GM10266 (cell line): Measurements from ENCODE around the gene GLB1L2.

Experiments used
- DNase-seq: peaks from one replicate; pipeline ENCODE4 v3.0.0; 2012; ENCODE audit errors: extremely low spot score
- TF ChIP-seq, protein P1 (sequence below): IDR thresholded peaks from 2 replicates; pipeline ENCODE4 v1.5.1; 2012; ENCODE audit warnings: mild to moderate bottlenecking, low read depth; ENCODE audit not compliant: control insufficient read depth, insufficient read depth; ENCODE audit errors: missing control alignments

Gene GLB1L2

DNA sequence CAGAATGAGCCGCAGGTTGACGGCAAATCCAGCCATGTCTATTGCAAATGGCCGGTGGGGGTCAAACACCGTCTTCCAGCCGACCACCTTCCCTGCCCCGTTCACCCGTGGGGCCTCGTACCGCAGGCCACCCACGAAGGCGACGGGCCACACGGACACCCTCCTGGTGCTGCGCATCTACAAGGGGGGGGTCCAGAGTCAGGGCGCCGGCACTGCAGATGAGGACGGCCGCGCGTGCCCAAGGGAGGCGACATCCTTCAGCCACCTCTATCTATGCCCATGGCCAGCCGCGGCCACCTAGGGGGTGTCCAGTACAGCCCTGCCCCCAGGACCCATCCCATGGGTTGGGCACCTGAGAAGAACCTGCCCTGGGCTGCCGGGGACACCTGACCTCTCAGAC is 51.0 kb downstream of the GLB1L2 start:
- no peak for DNase-seq
- TF ChIP-seq, protein P1, sequence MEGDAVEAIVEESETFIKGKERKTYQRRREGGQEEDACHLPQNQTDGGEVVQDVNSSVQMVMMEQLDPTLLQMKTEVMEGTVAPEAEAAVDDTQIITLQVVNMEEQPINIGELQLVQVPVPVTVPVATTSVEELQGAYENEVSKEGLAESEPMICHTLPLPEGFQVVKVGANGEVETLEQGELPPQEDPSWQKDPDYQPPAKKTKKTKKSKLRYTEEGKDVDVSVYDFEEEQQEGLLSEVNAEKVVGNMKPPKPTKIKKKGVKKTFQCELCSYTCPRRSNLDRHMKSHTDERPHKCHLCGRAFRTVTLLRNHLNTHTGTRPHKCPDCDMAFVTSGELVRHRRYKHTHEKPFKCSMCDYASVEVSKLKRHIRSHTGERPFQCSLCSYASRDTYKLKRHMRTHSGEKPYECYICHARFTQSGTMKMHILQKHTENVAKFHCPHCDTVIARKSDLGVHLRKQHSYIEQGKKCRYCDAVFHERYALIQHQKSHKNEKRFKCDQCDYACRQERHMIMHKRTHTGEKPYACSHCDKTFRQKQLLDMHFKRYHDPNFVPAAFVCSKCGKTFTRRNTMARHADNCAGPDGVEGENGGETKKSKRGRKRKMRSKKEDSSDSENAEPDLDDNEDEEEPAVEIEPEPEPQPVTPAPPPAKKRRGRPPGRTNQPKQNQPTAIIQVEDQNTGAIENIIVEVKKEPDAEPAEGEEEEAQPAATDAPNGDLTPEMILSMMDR, result no peak

- TF ChIP-seq, protein P1, result no peak
- no peak for DNase-seq
Measured at GRCh38 chr11:134383576-134384221, 51.9 kb downstream of the GLB1L2 start.

GRCh38 chr11:134384406-134384805 is 52.6 kb downstream of the GLB1L2 start:
- no peak for DNase-seq
- TF ChIP-seq, protein P1, result no peak

- TF ChIP-seq, protein P1, result no peak
- DNase-seq, result no peak
Measured at GRCh38 chr11:134385171-134385570, 53.4 kb downstream of the GLB1L2 start.

GRCh38 chr11:134385774-134386565 is 54.2 kb downstream of the GLB1L2 start:
- TF ChIP-seq, protein P1, result no peak
- no peak for DNase-seq

- DNase-seq, result no peak
- TF ChIP-seq, protein P1, result no peak
Measured at GRCh38 chr11:134386945-134387344, 55.2 kb downstream of the GLB1L2 start.

DNA sequence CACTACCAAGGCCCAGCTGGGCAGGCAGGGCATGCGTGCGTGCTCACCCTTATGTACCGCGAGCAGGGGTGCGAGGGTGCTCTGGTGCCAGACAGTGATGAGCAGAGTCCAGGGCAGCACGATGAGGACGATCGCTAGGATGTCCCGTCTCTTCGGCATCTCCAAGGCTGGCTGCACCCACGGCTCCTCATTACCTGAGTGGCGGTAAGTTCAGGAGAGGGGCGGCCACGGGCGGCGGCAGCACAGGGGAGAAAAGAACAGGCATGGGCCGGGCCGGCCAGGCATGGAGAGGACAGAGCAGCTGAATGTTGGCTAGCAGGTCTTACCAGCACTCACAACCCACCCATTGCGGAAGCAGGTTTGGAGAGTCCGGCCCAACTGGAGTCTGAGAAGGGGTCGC is 55.7 kb downstream of the GLB1L2 start:
- TF ChIP-seq, protein P1, result no peak
- DNase-seq, result no peak
